ENCODE data around the gene PRPS1L1.

The PRPS1L1 gene

DNA sequence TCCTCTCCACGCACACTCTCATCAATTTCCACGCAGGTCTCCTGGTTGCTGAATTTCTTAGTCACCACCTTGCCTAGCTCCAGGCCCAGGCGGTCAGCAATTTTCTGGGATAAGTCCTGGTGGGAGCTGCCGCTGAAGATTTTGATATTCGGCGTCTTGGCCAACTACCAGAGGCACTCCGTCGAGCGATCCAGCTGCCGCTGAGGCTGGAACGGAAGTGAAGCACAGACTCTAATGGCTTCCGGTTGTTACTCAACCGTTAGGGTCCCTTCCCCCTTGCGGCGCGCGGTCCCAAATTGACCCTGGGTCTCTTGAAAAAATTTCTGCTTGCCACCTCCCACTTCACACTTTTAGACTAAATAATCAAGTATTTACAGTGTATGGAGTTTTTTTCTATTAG lies at the start of gene PRPS1L1:
Gene PRPS1L1 (minus strand): TSS at position 219 of the 400 bp plus-strand sequence.
- DNase-seq (ENCODE audit: low read depth): no peak

DNA sequence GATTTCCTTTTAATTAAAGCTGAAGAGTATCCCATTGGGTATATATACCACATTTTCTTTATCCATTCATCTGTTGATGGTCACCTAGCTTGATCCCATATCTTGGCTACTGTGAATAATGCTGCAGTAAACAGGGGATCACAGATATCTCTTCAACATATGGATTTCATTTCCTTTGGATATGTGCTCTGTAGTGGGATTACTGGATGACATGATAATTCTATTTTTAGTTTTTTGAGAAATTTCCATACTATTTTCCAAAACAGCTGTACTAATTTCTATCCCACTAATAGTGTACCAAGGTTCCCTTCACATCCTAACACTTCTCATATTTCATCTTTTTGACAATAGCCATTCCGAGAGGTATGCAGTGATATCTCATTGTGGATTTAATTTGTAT lies 48.8 kb upstream of the PRPS1L1 start:
- DNase-seq (ENCODE audit: low read depth): no peak

DNA sequence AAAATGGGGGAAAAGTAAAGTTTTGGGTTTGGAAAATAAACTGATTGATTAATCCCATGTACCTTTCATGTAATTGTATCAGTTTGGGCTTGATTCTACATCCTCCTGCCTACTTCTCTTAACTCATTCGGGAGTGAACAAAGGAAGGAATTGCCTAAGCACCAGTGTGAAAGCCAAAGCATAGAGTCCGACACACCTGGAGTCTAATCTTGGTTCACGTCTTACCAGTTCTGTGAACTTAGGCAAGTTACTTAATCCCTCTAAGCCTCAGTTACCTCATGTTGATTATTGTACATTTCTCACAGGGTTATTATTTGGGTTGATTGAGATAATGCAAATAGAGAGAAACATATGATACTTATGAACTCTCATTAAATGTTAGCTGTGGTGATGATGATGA lies 41.1 kb upstream of the PRPS1L1 start:
- DNase-seq (ENCODE audit: low read depth): no peak

DNA sequence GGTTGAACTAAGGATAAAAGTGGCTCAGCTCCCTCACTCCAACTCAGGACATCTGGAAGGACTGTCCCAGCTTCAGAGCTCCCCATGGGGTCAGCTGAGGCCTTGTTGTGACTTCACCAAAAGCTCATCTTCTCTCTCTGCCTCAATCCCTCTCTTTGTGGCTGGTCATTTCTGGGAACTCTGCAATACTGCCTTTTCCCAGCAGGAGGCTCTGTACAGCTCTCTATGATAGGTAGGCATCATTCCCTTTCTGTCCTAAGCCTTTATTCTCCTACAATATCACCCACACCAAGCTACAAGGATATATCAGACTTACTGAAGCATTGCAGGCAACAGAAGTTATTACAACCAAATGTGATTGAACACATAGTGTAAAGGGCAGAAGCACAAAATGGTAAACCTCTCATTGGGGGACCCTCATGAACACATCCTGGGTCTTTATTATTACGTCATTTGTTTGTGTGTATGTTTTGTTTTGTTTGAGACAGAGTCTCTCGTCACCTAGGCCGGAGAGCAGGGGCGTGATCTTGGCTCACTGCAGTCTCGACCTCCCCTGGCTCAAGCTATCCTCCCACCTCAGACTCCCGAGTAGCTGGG lies 36.7 kb upstream of the PRPS1L1 start:
- no peak for DNase-seq (ENCODE audit: low read depth)

DNA sequence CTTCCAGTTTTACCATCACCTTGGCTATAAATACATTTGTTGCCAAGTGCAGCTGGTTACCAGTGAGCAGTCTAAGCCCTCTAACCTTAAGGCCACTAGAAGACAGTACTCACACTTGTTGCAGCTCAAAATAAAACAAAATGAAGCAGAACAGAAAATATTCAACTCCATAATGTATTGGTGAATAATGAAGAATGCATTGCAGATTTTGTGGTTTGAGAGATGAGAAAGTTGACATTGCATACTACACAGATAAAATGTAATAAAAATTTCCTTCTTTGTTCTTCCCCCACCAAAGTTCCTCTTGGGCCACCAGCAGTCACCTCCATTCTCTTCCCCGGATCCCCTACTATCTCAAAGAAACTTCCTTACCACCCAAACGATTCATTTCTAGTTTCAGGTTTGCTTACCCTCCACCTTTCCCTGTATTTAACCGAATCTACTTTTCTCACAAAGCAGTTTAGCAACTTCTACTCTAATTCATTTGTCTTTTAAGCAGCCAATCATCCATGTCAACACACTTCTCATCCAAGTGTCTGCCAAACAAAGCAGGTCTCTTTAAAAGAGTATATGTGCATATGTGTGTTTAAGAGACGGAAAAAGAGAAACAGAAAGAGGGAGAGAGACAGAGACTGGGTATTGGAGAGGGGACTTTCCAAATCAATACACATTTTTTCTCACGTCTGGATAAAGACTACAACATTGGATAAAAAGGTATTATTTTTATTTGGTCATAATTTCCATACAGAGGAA lies 35.7 kb upstream of the PRPS1L1 start:
- no peak for DNase-seq (ENCODE audit: low read depth)

DNA sequence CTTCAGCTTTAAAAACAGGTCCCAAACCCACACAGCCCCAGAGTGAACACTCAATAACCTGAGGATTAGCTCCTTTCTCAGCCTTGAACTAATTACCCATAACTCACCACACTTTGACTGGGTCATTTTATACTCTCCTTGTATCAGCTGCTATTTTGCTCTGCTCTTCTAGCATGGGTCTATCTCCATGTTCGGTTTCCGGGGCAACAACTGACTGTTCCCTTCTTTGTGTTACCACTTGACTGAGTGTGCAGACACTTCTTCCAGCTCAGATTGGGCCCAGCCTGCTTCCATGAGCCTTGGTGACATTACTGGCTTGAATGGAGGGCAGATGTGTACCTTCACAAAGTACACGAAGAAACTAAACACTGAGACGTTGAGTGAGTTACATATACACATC lies 31.5 kb upstream of the PRPS1L1 start:
- no peak for DNase-seq (ENCODE audit: low read depth)

DNA sequence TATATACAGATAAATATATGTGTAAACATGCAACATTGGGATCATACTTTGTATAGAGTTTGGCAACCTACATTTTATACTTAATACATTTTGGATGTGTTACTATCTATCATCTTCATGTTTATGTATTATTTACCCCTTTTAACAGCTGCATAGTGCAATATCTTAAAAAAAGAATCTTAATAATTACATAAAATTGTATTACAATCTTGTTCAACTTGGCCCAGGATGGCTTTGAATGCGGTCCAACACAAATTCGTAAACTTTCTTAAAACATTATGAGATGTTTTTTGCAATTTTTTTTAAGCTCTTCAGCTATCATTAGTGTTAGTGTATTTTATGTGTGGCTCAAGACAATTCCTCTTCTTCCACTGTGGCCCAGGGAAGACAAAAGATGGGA lies 26.3 kb upstream of the PRPS1L1 start:
- DNase-seq (ENCODE audit: low read depth): no peak

DNA sequence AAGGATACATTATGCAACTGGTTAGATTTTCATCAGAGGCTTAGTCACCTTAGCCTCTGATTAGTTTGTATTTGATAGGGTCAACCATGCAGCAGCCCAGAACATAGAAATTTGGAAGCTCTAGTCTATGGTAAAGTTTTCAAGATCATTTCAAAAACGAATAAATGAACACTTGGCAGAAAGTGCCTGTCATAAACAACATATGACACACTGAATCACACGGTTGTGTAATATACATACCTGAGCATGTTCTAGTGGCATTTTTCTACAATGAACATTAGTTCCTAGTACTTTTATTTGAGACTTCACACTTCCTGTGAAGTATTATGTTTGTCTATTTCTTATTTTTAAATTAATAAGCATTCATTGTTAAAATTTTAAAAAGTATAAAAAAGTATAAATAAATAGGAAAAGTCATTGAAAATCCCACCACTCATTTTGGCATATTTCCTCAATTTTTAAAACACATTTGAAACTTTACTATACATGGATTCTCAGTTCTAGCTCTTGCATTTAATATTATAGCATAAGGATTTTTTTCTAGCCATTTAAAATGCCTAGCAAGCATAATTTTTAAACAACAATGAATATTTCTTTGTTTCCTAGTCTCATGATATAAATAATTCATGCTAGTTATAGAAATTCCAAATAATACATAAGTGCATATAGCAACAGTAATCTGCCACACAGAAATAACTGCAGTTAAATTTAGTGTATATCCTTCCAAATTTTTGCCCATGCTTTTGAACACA lies 25.7 kb upstream of the PRPS1L1 start:
- no peak for DNase-seq (ENCODE audit: low read depth)

DNA sequence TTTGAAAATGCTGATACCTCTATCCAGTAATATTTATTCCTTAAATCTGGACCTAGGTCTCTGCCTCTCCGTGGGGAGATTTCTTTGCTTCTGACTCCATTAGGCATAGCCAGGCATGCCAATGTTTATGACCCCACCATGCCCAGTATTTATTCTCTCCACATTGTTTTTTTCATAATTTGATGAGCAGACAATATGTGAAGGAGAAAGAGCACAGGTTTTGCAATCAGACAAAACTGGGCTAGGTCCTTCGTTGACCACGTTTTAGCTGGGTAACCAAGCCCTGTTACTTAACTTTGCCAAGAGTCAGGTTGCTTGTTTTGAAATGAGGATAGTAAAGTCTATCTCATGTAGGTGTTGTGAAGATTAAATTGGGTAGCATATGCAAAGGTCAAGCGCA lies 21.6 kb upstream of the PRPS1L1 start:
- DNase-seq (ENCODE audit: low read depth): no peak

DNA sequence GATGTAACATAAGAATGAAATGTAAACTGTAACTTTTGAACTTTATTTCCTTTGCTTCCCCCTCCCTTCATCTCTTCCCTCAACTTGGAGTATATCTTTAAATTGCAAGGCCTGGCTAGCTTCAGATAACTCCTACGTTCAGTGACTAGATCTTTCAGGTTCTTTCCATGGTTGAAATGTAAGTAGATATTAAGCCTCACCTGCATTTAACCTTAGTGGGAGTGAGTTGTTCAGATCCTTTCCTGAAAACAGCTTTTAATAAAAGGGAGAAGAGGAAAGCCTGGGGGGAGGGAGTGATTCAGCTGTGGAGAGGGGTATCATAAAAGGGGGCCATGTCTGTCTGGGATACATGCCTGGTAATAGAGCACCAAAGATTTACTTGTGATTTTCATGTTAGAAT lies 19.0 kb upstream of the PRPS1L1 start:
- no peak for DNase-seq (ENCODE audit: low read depth)

DNA sequence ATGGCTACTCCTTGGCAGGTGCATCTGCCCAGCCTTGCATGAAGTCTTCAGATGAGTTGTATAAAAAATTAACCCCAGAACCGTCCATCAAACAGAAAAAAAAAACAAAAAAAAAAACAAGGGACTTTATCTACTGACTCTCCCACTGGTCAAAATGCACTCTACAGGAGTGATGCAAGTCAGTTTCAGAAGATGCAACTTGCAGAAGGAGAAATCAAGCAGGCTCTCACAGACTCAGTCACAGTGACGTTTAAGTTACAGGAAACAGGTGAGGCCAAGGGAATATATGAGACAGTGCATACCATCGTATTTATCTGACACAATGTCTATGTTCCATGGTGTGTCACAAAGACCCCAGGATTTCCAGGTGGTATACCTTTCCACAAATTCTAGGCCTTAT lies 17.5 kb upstream of the PRPS1L1 start:
- no peak for DNase-seq (ENCODE audit: low read depth)

DNA sequence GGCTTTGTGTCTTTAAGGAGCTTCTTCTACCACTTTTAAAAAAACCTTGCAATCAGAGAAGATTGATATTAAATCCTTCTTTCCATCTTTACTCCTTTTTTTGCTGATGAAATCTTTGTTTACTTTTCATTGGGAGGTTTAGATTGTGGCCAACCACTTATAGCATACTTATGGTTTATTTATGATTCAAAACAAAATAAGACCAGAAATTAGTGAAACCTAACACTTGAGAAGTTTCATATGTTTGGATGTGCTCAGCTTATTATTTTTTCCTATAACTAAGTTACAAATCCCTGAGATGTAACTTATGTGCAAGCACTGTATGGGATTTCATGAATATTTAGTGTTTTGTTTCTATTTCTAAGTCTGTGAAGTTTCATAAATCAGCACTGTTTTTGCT lies 13.5 kb upstream of the PRPS1L1 start:
- no peak for DNase-seq (ENCODE audit: low read depth)

DNA sequence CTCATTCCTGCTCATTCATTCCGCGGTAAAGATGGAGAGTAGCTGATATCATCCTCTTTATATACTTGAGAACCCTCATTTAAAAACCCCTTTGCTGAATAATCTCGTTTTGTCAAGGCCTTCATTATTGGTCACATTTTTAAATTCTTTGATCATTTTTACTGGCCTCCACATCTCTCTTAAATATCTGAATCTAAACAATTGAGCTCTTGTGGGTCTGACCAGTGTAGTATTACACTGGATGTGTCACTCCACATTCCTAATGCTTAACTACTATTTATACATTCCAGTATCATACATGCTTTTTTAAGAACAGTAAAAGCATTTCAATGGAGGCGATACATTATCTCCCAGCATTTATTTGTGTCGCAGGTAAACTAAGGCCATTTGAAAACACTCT lies 12.6 kb upstream of the PRPS1L1 start:
- no peak for DNase-seq (ENCODE audit: low read depth)

DNA sequence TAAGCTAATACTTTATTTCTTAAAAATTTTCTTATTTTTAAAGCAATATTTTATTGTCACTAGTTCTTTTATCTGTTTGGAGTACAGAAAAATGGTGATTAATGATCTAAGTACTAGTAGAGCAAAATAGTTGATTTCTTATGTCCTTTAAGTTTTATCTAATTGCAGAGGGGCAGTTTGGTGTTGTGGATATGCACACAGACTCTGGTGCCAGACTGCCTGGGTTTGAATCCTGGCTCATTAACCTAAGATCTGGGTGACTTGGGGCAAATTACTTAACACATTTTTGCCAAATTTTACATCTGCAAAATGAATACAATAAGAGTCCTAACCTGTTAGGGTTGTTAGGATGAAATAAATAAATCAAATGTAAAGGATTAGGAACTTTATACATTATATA lies 10.7 kb upstream of the PRPS1L1 start:
- DNase-seq (ENCODE audit: low read depth): no peak

DNA sequence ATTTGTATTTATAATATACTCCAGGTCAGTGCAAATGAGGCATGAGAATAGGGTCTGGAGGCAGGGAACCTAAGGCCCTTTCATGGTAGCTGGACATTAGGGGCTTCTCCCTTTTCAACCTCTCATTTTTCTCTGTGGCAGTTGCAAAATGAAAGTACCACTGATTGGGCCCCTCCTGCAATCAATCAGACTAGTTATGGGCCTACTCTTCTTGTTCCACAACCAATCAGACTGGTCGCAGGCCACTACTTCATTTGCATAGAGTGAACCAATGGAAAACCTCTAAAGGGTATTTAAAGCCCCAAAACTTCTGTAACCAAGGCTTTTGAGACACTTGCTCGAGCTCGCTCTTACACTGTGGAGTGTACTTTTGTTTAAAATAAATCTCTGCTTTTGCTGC lies 10.0 kb upstream of the PRPS1L1 start:
- DNase-seq (ENCODE audit: low read depth): no peak

DNA sequence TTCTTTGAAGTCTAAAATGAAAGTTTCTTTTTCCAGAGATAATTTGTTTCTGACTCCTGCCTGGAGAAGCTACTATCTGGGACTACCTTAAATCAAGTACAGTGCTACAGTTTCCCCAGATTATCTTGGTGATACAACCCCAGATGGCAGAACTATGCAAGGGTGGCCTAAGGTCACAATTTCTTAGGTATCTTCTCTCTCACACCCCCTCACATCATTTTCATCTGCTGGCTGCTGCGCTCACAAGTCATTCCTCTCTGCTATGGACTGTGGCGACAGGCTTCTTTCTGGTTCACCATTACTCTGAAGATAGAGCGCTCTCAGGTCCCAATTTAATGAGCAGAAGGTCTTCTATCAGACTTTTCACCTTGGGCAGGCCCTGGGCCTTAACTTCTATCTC lies 9.1 kb upstream of the PRPS1L1 start:
- DNase-seq (ENCODE audit: low read depth): no peak

DNA sequence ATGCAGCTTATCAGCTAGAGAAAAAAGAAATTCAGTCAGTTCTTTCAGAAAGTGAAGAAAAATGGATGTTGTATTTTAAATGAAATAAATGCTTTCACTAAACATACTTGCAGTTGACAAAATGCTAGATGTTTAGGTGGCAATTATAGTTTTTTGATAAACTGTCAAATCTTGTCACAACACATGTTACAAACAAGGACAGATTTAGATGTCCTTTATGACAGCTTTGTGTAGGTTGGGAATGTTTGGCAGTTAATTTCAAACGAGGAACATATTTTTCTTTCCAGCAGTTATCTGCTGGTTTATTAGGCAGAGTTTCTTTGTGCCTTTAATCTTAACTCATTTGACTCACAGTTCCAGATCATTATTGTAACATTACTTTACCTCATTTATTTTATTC lies 3.1 kb upstream of the PRPS1L1 start:
- no peak for DNase-seq (ENCODE audit: low read depth)

DNA sequence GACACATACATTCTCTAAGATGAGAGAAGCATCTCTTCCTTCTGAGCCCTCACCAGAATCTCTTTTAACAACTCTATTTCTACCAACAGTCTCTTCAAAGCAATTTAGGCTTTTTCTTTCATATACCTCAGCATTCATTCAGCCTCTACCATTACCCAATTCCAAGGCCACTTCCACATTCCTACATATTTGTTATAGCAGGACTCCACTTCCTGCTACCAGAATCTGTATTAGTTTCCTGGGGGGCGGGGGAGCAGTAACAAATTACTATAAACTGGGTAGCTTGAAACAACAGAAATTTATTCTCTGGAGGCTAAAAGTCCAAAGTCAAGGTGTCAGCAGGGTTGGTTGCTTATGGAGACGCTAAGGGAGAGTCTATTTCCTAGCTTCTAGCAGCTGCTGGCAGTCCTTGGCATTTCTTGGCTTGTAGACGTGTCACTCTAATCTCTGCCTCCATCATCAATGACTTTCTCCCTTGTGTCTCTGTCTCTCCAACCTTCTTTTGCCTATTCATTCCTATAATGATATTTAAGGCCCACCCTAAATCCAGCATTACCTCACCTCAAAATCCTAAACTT lies 7.4 kb downstream of the PRPS1L1 start:
- DNase-seq (ENCODE audit: low read depth): no peak

DNA sequence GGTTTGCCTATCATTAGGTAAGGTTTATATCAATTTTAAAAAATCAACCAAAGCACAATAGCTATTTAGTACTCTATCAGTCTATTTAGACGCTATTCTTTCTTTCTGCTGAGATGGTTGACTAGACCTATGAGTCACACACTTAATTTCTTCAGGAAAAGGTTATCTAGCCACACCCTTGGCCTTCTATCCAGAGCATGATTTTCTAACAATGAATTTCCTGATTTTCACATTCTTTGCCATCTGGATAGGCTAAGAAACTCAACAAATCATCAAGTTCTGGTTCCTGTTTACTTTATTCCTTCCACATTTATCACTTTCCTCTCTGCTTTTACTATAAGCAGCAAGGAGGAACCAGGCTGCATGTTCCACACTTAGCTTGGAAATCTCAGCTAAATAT lies 8.1 kb downstream of the PRPS1L1 start:
- no peak for DNase-seq (ENCODE audit: low read depth)

DNA sequence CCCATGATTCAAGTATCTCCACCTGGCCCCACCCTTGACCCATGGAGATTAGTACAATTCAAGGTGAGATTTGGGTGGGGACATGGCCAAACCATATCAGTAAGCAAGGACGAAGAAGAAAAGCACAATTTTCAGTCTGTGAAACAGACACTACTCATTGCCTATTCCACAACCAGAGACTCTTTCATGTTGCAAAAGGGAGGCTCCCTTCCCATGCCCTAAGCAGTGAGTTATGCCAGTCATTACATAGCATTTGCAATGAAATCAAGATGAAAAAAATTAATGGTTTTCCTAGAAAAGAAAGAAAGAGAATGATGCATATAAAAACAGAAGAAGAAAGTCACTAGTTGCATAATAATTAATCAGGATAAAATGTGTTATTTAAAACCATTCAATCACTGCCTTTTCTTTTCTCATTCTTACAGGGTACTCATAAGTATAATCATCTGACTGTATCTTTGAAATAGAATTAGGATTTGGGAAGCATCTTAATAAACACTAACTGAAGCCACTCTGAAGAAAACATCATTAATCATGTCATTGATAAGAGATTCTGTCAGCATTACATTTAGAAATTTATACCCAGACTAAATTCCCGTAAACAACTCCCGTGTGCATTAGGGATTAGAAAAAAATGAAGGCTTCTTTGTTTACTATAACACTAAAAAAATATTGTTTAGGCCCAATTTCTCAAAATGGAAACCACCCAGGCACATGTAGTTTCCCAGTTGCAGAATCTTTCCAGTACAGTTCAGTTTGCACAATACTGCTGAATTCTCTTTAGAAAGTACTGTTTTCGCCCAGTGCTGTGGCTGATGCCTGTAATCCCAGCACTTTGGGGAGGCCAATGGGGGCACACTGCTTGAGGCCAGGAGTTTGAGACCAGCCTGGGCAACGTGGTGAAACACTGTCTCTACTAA lies 9.1 kb downstream of the PRPS1L1 start:
- no peak for DNase-seq (ENCODE audit: low read depth)

DNA sequence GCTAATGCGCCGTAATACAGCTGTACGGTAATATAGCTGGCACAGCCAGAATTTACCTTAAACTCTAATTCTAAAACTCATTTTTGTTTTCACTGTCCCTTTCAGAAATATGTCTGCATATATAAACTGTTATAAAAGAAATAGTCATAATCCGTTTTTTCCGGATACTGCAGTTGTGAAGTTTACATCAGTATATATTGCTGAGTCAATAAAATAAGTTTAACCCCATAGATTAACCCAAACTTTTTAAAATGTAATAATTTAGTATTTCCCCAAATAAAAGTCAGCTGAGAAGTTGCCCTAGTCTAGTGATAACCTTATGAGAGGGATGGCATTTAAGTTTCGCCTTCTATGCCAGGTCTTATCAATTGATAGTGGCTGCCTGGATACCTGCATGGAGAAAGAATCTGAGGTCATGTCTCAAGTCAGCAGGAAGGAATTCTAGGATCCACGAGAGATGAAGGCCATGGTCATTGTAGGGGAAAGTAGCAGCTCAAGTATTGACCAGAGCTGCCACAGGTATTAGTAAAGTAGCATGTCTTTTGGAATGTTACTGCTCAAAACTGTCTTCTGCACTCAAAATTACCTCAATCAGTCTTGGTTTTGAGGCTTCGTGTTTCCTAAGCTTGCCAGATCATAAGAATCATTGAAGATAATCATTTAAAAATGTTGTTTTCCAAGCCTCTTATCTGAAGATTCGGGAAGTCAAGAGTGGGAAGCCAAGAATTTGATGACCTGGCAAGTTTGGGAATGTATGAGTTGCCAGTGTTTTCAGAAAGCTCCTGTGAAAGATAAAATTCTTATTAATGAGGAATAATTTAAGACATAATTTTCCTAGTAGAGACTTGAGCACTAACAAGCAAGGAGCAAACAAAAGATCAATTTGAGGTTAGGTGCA lies 10.8 kb downstream of the PRPS1L1 start:
- DNase-seq (ENCODE audit: low read depth): no peak

Data from activated T-helper 9 cell treated with anti-CD3 and anti-CD28 coated beads, Interleukin-2, amount 50 U/mL, for 16 hours (primary cell).